Breast epithelium (tissue), 3 donors: ENCODE measurements around the gene TMIE.

Experiments used
- CTCF ChIP-seq, 3 donors: fragments of 450-650 bp; IDR thresholded peaks; one replicate each; pipeline ENCODE4 v1.5.1; 2016 to 2017; ENCODE audit warnings: antibody characterized with exemption in 3 of 3, mild to moderate bottlenecking in 3 of 3, moderate library complexity in 3 of 3
- POLR2A ChIP-seq: fragments of 450-650 bp; IDR thresholded peaks from one replicate; pipeline ENCODE4 v1.6.1; 2016; ENCODE audit warnings: antibody characterized with exemption, mild to moderate bottlenecking, moderate library complexity
- POLR2AphosphoS5 ChIP-seq, 3 donors: sonication (generic); formaldehyde crosslinking; IDR thresholded peaks; one replicate each; pipeline ENCODE4 v1.6.1; 2017; ENCODE audit warnings: antibody characterized with exemption in 3 of 3

GRCh38 chr3:46660003-46660402 is 41.2 kb upstream of the TMIE start:
- TF ChIP-seq POLR2A (no peak), CTCF (IDR thresholded peaks at IDR 0.05) (no peak), POLR2AphosphoS5 (IDR thresholded peaks at IDR 0.05) (no peak)
